Activated T-helper 1 cell treated with anti-CD3 and anti-CD28 coated beads, Interleukin-12 subunit alpha, Interleukin-12 subunit beta, Interleukin-2, Interleukin-4 antibody, amounts not matched to agents 30 ng/mL and 10 ng/mL and 1 ng/mL, durations not matched to agents 14 hours and 24 hours and 36 hours (primary cell): ENCODE measurements around the gene RAB11FIP4. TPM values are rescaled to one million over a fixed set of nuclear protein-coding genes. Genes with fewer than 3 reads are reported as not detected.

ENCODE experiments used
- DNase-seq: peaks from one replicate; pipeline ENCODE4 v3.0.0; 2021; ENCODE audit warnings: low spot score
- H3K27ac Mint-ChIP-seq: one replicate; pipeline ENCODE4 v1.8.0; 2021; ENCODE audit warnings: mild to moderate bottlenecking, mixed read lengths
- H3K27me3 Mint-ChIP-seq: one replicate; pipeline ENCODE4 v1.8.0; 2022; ENCODE audit warnings: mild to moderate bottlenecking, moderate library complexity, mixed read lengths; ENCODE audit not compliant: insufficient read depth
- H3K36me3 Mint-ChIP-seq: one replicate; pipeline ENCODE4 v1.8.0; 2021; ENCODE audit warnings: low read depth, mixed read lengths
- H3K4me1 Mint-ChIP-seq: one replicate; pipeline ENCODE4 v1.8.0; 2021; ENCODE audit warnings: low read depth, mixed read lengths
- H3K4me3 Mint-ChIP-seq: one replicate; pipeline ENCODE4 v1.8.0; 2021; ENCODE audit warnings: mild to moderate bottlenecking, moderate library complexity, mixed read lengths
- H3K9me3 Mint-ChIP-seq: one replicate; pipeline ENCODE4 v1.8.0; 2021; ENCODE audit warnings: mixed read lengths
- intact Hi-C: fragments of 100-400 bp; cut with micrococcal nuclease; formaldehyde crosslinking; loops from one replicate; pipeline ENCODE4 v1.15.1; 2024
- total RNA-seq: library from RNA; stranded (reverse); gene quantifications from 2 replicates; pipeline ENCODE4 v1.2.3, GENCODE V29; 2022

The RAB11FIP4 gene
- total RNA-seq, 1 donor from 2014 or later: 28.7 TPM

GRCh38 chr17:31467502-31468256 lies 76.2 kb downstream of the RAB11FIP4 start:
- no peaks in the 10 kb centered on the region for H3K36me3 Mint-ChIP-seq
- no peaks in the 10 kb centered on the region for H3K9me3 Mint-ChIP-seq
- no peak for DNase-seq
- no peaks in the 10 kb centered on the region for H3K4me1 Mint-ChIP-seq
- no peak overlapping the region for H3K4me3 Mint-ChIP-seq
- H3K27ac Mint-ChIP-seq: no peak overlapping the region
- H3K27me3 Mint-ChIP-seq: no peaks in the 10 kb centered on the region
- intact Hi-C loops: no loop called here

GRCh38 chr17:31469959-31470358 lies 78.5 kb downstream of the RAB11FIP4 start:
- Mint-ChIP-seq H3K4me3 (no peak overlapping the region), H3K27ac (no peak overlapping the region), H3K4me1 (no peaks in the 10 kb centered on the region), H3K9me3 (no peaks in the 10 kb centered on the region), H3K27me3 (no peaks in the 10 kb centered on the region), H3K36me3 (no peaks in the 10 kb centered on the region)
- DNase-seq: no peak
- intact Hi-C loops: no loop called here

- Mint-ChIP-seq H3K4me1 (no peaks in the 10 kb centered on the region), H3K27me3 (no peaks in the 10 kb centered on the region), H3K36me3 (no peaks in the 10 kb centered on the region), H3K4me3 (no peak overlapping the region), H3K27ac (no peak overlapping the region), H3K9me3 (no peaks in the 10 kb centered on the region)
- DNase-seq: no peak
- intact Hi-C loops: no loop called here
These were observed 79.1 kb downstream of the RAB11FIP4 start for GRCh38 chr17:31470592-31470991.

GRCh38 chr17:31472137-31472536 lies 80.7 kb downstream of the RAB11FIP4 start:
- no peaks in the 10 kb centered on the region for H3K9me3 Mint-ChIP-seq
- no peak overlapping the region for H3K4me3 Mint-ChIP-seq
- no peak overlapping the region for H3K27ac Mint-ChIP-seq
- no peaks in the 10 kb centered on the region for H3K4me1 Mint-ChIP-seq
- intact Hi-C loops: no loop called here
- no peaks in the 10 kb centered on the region for H3K27me3 Mint-ChIP-seq
- no peaks in the 10 kb centered on the region for H3K36me3 Mint-ChIP-seq
- DNase-seq: no peak

- no peak overlapping the region for H3K4me3 Mint-ChIP-seq
- intact Hi-C loops: no loop called here
- H3K36me3 Mint-ChIP-seq: no peaks in the 10 kb centered on the region
- H3K27ac Mint-ChIP-seq: no peak overlapping the region
- DNase-seq: no peak
- no peaks in the 10 kb centered on the region for H3K27me3 Mint-ChIP-seq
- H3K4me1 Mint-ChIP-seq: no peaks in the 10 kb centered on the region
- H3K9me3 Mint-ChIP-seq: no peaks in the 10 kb centered on the region
These were observed 84.1 kb downstream of the RAB11FIP4 start for GRCh38 chr17:31475378-31476162.

- intact Hi-C loops: no loop called here
- Mint-ChIP-seq H3K4me3 (no peak overlapping the region), H3K27ac (no peak overlapping the region), H3K9me3 (no peaks in the 10 kb centered on the region), H3K4me1 (peaks cover 5% of the 10 kb centered on the region), H3K36me3 (no peaks in the 10 kb centered on the region), H3K27me3 (peaks cover 2% of the 10 kb centered on the region)
- DNase-seq: no peak
These were observed 85.3 kb downstream of the RAB11FIP4 start for GRCh38 chr17:31476525-31477416.

GRCh38 chr17:31477417-31478055 lies 86.1 kb downstream of the RAB11FIP4 start:
- no peak for DNase-seq
- H3K27ac Mint-ChIP-seq: no peak overlapping the region
- no peaks in the 10 kb centered on the region for H3K9me3 Mint-ChIP-seq
- H3K4me3 Mint-ChIP-seq: no peak overlapping the region
- peaks cover 7% of the 10 kb centered on the region for H3K4me1 Mint-ChIP-seq
- intact Hi-C loops: no loop called here
- no peaks in the 10 kb centered on the region for H3K36me3 Mint-ChIP-seq
- H3K27me3 Mint-ChIP-seq: peaks cover 2% of the 10 kb centered on the region

GRCh38 chr17:31479062-31479408 lies 87.6 kb downstream of the RAB11FIP4 start:
- Mint-ChIP-seq H3K4me3 (no peak overlapping the region), H3K9me3 (no peaks in the 10 kb centered on the region), H3K27ac (no peak overlapping the region), H3K36me3 (no peaks in the 10 kb centered on the region), H3K4me1 (peaks cover 7% of the 10 kb centered on the region), H3K27me3 (peaks cover 2% of the 10 kb centered on the region)
- DNase-seq: no peak
- intact Hi-C loops: no loop called here

GRCh38 chr17:31479524-31479923 lies 88.0 kb downstream of the RAB11FIP4 start:
- no peaks in the 10 kb centered on the region for H3K36me3 Mint-ChIP-seq
- DNase-seq: no peak
- peaks cover 2% of the 10 kb centered on the region for H3K27me3 Mint-ChIP-seq
- no peak overlapping the region for H3K27ac Mint-ChIP-seq
- H3K4me1 Mint-ChIP-seq: peaks cover 7% of the 10 kb centered on the region
- intact Hi-C loops: no loop called here
- H3K4me3 Mint-ChIP-seq: no peak overlapping the region
- H3K9me3 Mint-ChIP-seq: no peaks in the 10 kb centered on the region

- DNase-seq: no peak
- H3K4me1 Mint-ChIP-seq: peaks cover 7% of the 10 kb centered on the region
- no peaks in the 10 kb centered on the region for H3K36me3 Mint-ChIP-seq
- no peak overlapping the region for H3K27ac Mint-ChIP-seq
- H3K4me3 Mint-ChIP-seq: no peak overlapping the region
- H3K27me3 Mint-ChIP-seq: peaks cover 4% of the 10 kb centered on the region
- no peaks in the 10 kb centered on the region for H3K9me3 Mint-ChIP-seq
- intact Hi-C loops: no loop called here
These were observed 88.6 kb downstream of the RAB11FIP4 start for GRCh38 chr17:31480067-31480466.

- no peaks in the 10 kb centered on the region for H3K36me3 Mint-ChIP-seq
- no peaks in the 10 kb centered on the region for H3K9me3 Mint-ChIP-seq
- H3K27me3 Mint-ChIP-seq: peaks cover 4% of the 10 kb centered on the region
- H3K4me1 Mint-ChIP-seq: peaks cover 7% of the 10 kb centered on the region
- DNase-seq: no peak
- intact Hi-C loops: loop anchor here (1.0 kb wide), 1 partner anchor 12 kb away; no protein-coding TSS in a partner anchor
- H3K4me3 Mint-ChIP-seq: no peak overlapping the region
- no peak overlapping the region for H3K27ac Mint-ChIP-seq
These were observed 89.7 kb downstream of the RAB11FIP4 start for GRCh38 chr17:31480904-31481782.

- Mint-ChIP-seq H3K4me3 (no peak overlapping the region), H3K36me3 (no peaks in the 10 kb centered on the region), H3K9me3 (no peaks in the 10 kb centered on the region), H3K4me1 (peaks cover 11% of the 10 kb centered on the region), H3K27ac (no peak overlapping the region), H3K27me3 (peaks cover 4% of the 10 kb centered on the region)
- intact Hi-C loops: loop anchor here (1.0 kb wide), 1 partner anchor 12 kb away; no protein-coding TSS in a partner anchor
- DNase-seq: no peak
These were observed 90.3 kb downstream of the RAB11FIP4 start for GRCh38 chr17:31481783-31482081.
